ENCODE results near the gene CDKN1C. TPM values are rescaled to one million over a fixed set of nuclear protein-coding genes. Genes with fewer than 3 reads are reported as not detected.

The CDKN1C gene
- total and polyA plus RNA-seq, 2 experiments from 2014 or later = 470 to 526 TPM

GRCh38 chr11:2839395-2839943, 46.1 kb downstream of the CDKN1C start:
- Histone ChIP-seq H3K4me1 (ENCODE audit: insufficient read depth) (peaks cover 52% of the 10 kb centered on the region), H3K9me2 (replicated peaks; ENCODE audit: insufficient read depth) (no peaks in the 10 kb centered on the region), H3K9me3 (ENCODE audit: low read depth) (no peaks in the 10 kb centered on the region), H2AFZ (no peak overlapping the region), H3K4me3 (no peak overlapping the region), H3K4me2 (peak overlapping the region; percentile 1), H3K27me3 (no peaks in the 10 kb centered on the region), H3K79me2 (no peaks in the 10 kb centered on the region), H3K27ac (peak overlapping the region; percentile 96), H3K36me3 (replicated peaks; ENCODE audit: insufficient read depth, low read depth) (no peaks in the 10 kb centered on the region), H4K20me1 (ENCODE audit: insufficient read depth, poor library complexity, severe bottlenecking) (no peaks in the 10 kb centered on the region)
- 41% methylated on average over 22 of the region's 23 CpGs for WGBS (ENCODE audit: low lambda C conversion rate, missing lambda C conversion rate)
- TF ChIP-seq EZH2phosphoT487 (IDR thresholded peaks at IDR 0.05; ENCODE audit: low read depth, severe bottlenecking, unreplicated experiment) = no peak
- no peak for TF ChIP-seq EZH2 (IDR thresholded peaks at IDR 0.05; ENCODE audit: borderline replicate concordance)
- no peak for TF ChIP-seq CTCF (IDR thresholded peaks at IDR 0.05; ENCODE audit: poor library complexity)
- DNase-seq (ENCODE audit: low spot score) = peak; percentile 56

- Histone ChIP-seq H3K4me1 (ENCODE audit: insufficient read depth) (peaks cover 58% of the 10 kb centered on the region), H2AFZ (no peak overlapping the region), H3K9me2 (replicated peaks; ENCODE audit: insufficient read depth) (no peaks in the 10 kb centered on the region), H3K9me3 (ENCODE audit: low read depth) (no peaks in the 10 kb centered on the region), H3K36me3 (replicated peaks; ENCODE audit: insufficient read depth, low read depth) (no peaks in the 10 kb centered on the region), H3K4me3 (no peak overlapping the region), H3K4me2 (no peak overlapping the region), H3K27ac (peak overlapping the region; percentile 96), H3K79me2 (no peaks in the 10 kb centered on the region), H3K27me3 (no peaks in the 10 kb centered on the region), H4K20me1 (ENCODE audit: insufficient read depth, poor library complexity, severe bottlenecking) (no peaks in the 10 kb centered on the region)
- DNase-seq (ENCODE audit: low spot score) = no peak
- no peak for TF ChIP-seq EZH2phosphoT487 (IDR thresholded peaks at IDR 0.05; ENCODE audit: low read depth, severe bottlenecking, unreplicated experiment)
- no peak for TF ChIP-seq CTCF (IDR thresholded peaks at IDR 0.05; ENCODE audit: poor library complexity)
- TF ChIP-seq EZH2 (IDR thresholded peaks at IDR 0.05; ENCODE audit: borderline replicate concordance) = no peak
- 98% methylated on average over 16 of the region's 25 CpGs for WGBS (ENCODE audit: low lambda C conversion rate, missing lambda C conversion rate)
These were observed 46.8 kb downstream of the CDKN1C start for GRCh38 chr11:2838676-2839294.

- Histone ChIP-seq H4K20me1 (ENCODE audit: insufficient read depth, poor library complexity, severe bottlenecking) (no peaks in the 10 kb centered on the region), H3K27me3 (no peaks in the 10 kb centered on the region), H3K79me2 (no peaks in the 10 kb centered on the region), H3K9me3 (ENCODE audit: low read depth) (no peaks in the 10 kb centered on the region), H3K4me1 (ENCODE audit: insufficient read depth) (peaks cover 58% of the 10 kb centered on the region), H3K4me3 (no peak overlapping the region), H3K4me2 (peak overlapping the region; percentile 63), H3K9me2 (replicated peaks; ENCODE audit: insufficient read depth) (no peaks in the 10 kb centered on the region), H3K27ac (peak overlapping the region; percentile 96), H3K36me3 (replicated peaks; ENCODE audit: insufficient read depth, low read depth) (no peaks in the 10 kb centered on the region), H2AFZ (no peak overlapping the region)
- WGBS (ENCODE audit: low lambda C conversion rate, missing lambda C conversion rate) = 76% methylated on average over 11 of the region's 11 CpGs
- TF ChIP-seq CTCF (IDR thresholded peaks at IDR 0.05; ENCODE audit: poor library complexity) (no peak), EZH2 (IDR thresholded peaks at IDR 0.05; ENCODE audit: borderline replicate concordance) (no peak), EZH2phosphoT487 (IDR thresholded peaks at IDR 0.05; ENCODE audit: low read depth, severe bottlenecking, unreplicated experiment) (no peak)
- no peak for DNase-seq (ENCODE audit: low spot score)
These were observed 47.5 kb downstream of the CDKN1C start for GRCh38 chr11:2838091-2838490.

Data from hepatocyte (in vitro differentiated cells).